WTC11 (cell line): ENCODE data around the gene GPR157. TPM values are rescaled to one million over a fixed set of nuclear protein-coding genes. Genes with fewer than 3 reads are reported as not detected.
A peak's percentile ranks its signal among the peaks of the same experiment; 100 is the strongest.

Source experiments
- ATAC-seq: fragments of 200-7000 bp; cut with Tn5 transposase; 2 replicates; pipeline ENCODE4 v1.10.0; 2021; ENCODE audit warnings: mild to moderate bottlenecking, moderate library complexity
- CTCF ChIA-PET: fragments of 300-600 bp; sonication (Branson Sonifier 250); formaldehyde crosslinking; loops from one replicate; lab custom pipeline; 2021; ENCODE audit warnings: antibody characterized with exemption; lab: Charles Lee
- POLR2A ChIA-PET: fragments of 350-600 bp; sonication (Branson Sonifier 250); formaldehyde crosslinking; loops from one replicate; lab custom pipeline; 2021; ENCODE audit warnings: antibody characterized with exemption; lab: Charles Lee
- DNase-seq: peaks from one replicate; pipeline ENCODE4 v3.0.0; 2021; ENCODE audit warnings: low spot score
- H3K27ac Mint-ChIP-seq: 2 replicates; pipeline ENCODE4 v1.8.0; 2021; ENCODE audit warnings: mixed read lengths
- H3K27me3 Mint-ChIP-seq: 2 replicates; pipeline ENCODE4 v1.8.0; 2021; ENCODE audit warnings: low read depth, mild to moderate bottlenecking, moderate library complexity, mixed read lengths
- H3K36me3 Mint-ChIP-seq: 2 replicates; pipeline ENCODE4 v1.8.0; 2021; ENCODE audit warnings: mixed read lengths
- H3K4me1 Mint-ChIP-seq: 2 replicates; pipeline ENCODE4 v1.8.0; 2022; ENCODE audit warnings: mixed read lengths
- H3K4me3 Mint-ChIP-seq: 2 replicates; pipeline ENCODE4 v1.8.0; 2021; ENCODE audit warnings: mild to moderate bottlenecking, moderate library complexity, mixed read lengths
- H3K9me3 Mint-ChIP-seq: 2 replicates; pipeline ENCODE4 v1.8.0; 2021; ENCODE audit warnings: mixed read lengths
- E2F4 ChIP-seq: sonication (generic); formaldehyde crosslinking; IDR thresholded peaks from 2 replicates; pipeline ENCODE4 v1.8.1; 2022; ENCODE audit warnings: low read depth, mild to moderate bottlenecking, moderate library complexity, missing genetic modification reagents, borderline replicate concordance
- EMX1 ChIP-seq: fragments of 250-450 bp; sonication (Bioruptor Pico); IDR thresholded peaks from 2 replicates; pipeline ENCODE4 v1.8.0; 2021; ENCODE audit warnings: mild to moderate bottlenecking
- FOXJ3 ChIP-seq: sonication (generic); formaldehyde crosslinking; IDR thresholded peaks from 2 replicates; pipeline ENCODE4 v1.9.0; 2021; ENCODE audit warnings: missing genetic modification reagents, mild to moderate bottlenecking, borderline replicate concordance
- FOXP4 ChIP-seq: sonication (generic); formaldehyde crosslinking; IDR thresholded peaks from 2 replicates; pipeline ENCODE4 v1.8.0; 2022; ENCODE audit warnings: mild to moderate bottlenecking, missing genetic modification reagents
- HMGXB4 ChIP-seq: sonication (generic); formaldehyde crosslinking; IDR thresholded peaks from 2 replicates; pipeline ENCODE4 v1.8.1; 2023; ENCODE audit warnings: mild to moderate bottlenecking, moderate library complexity, missing genetic modification reagents
- IRF1 ChIP-seq: sonication (generic); formaldehyde crosslinking; IDR thresholded peaks from 2 replicates; pipeline ENCODE4 v1.8.0; 2023; ENCODE audit warnings: missing genetic modification reagents
- MAX ChIP-seq: sonication (generic); formaldehyde crosslinking; IDR thresholded peaks from 2 replicates; pipeline ENCODE4 v1.8.0; 2022; ENCODE audit warnings: mild to moderate bottlenecking, missing genetic modification reagents
- NR1H2 ChIP-seq: sonication (generic); formaldehyde crosslinking; IDR thresholded peaks from 2 replicates; pipeline ENCODE4 v1.9.0; 2021; ENCODE audit warnings: mild to moderate bottlenecking, moderate library complexity, missing genetic modification reagents
- OVOL2 ChIP-seq: fragments of 250-450 bp; sonication (Bioruptor Pico); IDR thresholded peaks from 2 replicates; pipeline ENCODE4 v1.9.0; 2021; ENCODE audit warnings: mild to moderate bottlenecking, borderline replicate concordance
- PRRX2 ChIP-seq: fragments of 250-450 bp; sonication (Bioruptor Pico); IDR thresholded peaks from 2 replicates; pipeline ENCODE4 v1.8.0; 2021; ENCODE audit warnings: mild to moderate bottlenecking
- SMAD3 ChIP-seq: sonication (generic); formaldehyde crosslinking; IDR thresholded peaks from 2 replicates; pipeline ENCODE4 v1.8.0; 2022; ENCODE audit warnings: missing genetic modification reagents, mild to moderate bottlenecking, borderline replicate concordance
- SMAD4 ChIP-seq: sonication (generic); formaldehyde crosslinking; IDR thresholded peaks from 2 replicates; pipeline ENCODE4 v1.8.0; 2022; ENCODE audit warnings: mild to moderate bottlenecking, missing genetic modification reagents
- ZNF138 ChIP-seq: sonication (generic); formaldehyde crosslinking; conservative IDR thresholded peaks from 2 replicates; pipeline ENCODE4 v1.8.1; 2022; ENCODE audit warnings: mild to moderate bottlenecking, moderate library complexity, missing genetic modification reagents
- ZNF219 ChIP-seq: sonication (generic); formaldehyde crosslinking; IDR thresholded peaks from 2 replicates; pipeline ENCODE4 v1.8.0; 2023; ENCODE audit warnings: missing genetic modification reagents, mild to moderate bottlenecking, borderline replicate concordance
- ZNF263 ChIP-seq: sonication (generic); formaldehyde crosslinking; IDR thresholded peaks from 2 replicates; pipeline ENCODE4 v1.8.1; 2022; ENCODE audit warnings: low read depth, mild to moderate bottlenecking, moderate library complexity, missing genetic modification reagents
- total RNA-seq: library from RNA; stranded (reverse); gene quantifications from 3 replicates; pipeline ENCODE4 v1.2.3, GENCODE V29; 2021
- TF ChIP-seq, protein P1 (sequence below): fragments of 250-450 bp; sonication (Bioruptor Pico); conservative IDR thresholded peaks from 2 replicates; pipeline ENCODE4 v1.9.0; 2021; ENCODE audit warnings: mild to moderate bottlenecking
- TF ChIP-seq, protein P2 (sequence below): sonication (generic); formaldehyde crosslinking; IDR thresholded peaks from 2 replicates; pipeline ENCODE4 v1.8.0; 2022; ENCODE audit warnings: mild to moderate bottlenecking, missing genetic modification reagents
- TF ChIP-seq, protein P3 (sequence below): sonication (generic); formaldehyde crosslinking; IDR thresholded peaks from 2 replicates; pipeline ENCODE4 v1.8.0; 2023; ENCODE audit warnings: mild to moderate bottlenecking, missing genetic modification reagents
- TF ChIP-seq, protein P4 (sequence below): sonication (generic); formaldehyde crosslinking; IDR thresholded peaks from 2 replicates; pipeline ENCODE4 v1.8.1; 2022; ENCODE audit warnings: mild to moderate bottlenecking, moderate library complexity, missing genetic modification reagents

GPR157 gene
- total RNA-seq, 1 experiment from 2014 or later: 6.0 TPM

DNA sequence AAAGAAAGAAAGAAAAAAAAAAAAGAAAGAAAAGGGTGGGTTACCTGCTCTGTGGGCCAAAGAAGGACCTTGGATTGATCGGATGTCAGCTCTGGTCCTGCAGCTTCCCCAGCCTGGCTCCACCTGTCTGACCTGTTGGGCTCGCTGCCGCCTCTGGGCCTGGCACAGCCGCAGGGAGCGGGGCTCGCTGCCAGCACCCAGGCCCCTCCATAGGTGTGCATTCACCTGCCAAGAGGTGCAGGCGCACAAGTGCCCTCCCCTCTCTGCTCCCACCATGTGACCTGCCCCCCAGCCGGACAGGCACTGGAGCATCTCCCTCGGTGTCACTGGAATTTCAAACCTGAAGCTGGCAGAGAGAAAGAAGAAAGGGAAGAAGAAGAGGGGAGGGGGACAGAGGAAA is 33.1 kb upstream of the GPR157 start (continued):
- TF ChIP-seq, protein P1, sequence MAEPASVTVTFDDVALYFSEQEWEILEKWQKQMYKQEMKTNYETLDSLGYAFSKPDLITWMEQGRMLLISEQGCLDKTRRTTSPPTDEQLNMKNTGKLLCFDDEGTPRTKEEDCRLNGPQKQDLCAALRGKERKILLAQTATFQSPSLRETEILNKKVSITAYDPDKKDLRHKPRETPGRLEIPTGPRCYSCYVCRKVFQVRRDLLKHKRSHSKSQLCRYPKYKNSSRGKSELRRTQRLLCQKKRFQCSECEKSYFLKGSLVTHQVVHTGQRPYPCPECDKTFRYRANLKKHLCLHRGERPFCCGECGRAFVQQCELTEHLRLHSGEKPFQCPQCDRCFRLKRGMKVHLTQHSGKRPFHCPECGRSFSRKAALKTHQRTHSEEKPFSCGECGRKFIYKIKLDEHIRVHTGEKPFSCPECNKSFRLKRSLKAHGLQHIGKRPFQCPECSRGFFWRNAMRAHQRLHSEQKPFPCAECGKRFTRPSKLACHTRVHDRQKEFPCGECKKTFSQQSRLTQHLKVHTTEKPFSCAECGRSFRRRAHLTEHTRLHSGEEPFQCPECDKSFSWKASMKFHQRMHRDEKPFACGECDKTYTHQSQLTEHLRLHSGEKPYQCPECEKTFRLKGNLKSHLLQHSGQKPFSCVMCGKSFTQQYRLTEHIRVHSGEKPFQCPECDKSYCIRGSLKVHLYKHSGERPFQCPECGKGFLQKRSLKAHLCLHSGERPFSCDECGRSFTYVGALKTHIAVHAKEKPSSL: no peak
- no peak for TF ChIP-seq NR1H2 (CRISPR knock-in tag)

DNA sequence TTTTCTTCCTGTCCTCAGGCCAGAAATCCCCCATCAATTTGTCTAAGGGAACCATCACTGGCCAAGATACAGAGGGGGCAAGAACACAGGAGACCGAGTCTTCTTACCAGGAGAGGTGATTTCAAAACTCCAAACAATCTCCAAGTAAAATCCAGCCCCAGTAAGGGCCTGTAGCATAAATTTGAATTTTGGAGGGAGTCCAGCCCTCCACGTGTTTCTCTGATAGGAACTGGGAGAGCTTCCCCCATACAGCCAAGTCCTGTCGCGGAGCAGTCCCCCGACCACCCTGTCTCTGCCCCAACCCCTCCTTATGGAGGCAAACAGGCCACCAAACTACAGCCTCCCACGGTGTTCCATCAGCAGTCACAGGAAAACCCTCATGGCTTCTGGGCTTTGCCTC is 32.4 kb upstream of the GPR157 start:
- peaks cover 45% of the 10 kb centered on the region for H3K4me1 Mint-ChIP-seq
- TF ChIP-seq NR1H2 (CRISPR knock-in tag) (no peak), ZNF219 (CRISPR knock-in tag) (no peak), EMX1 (CRISPR knock-in tag) (no peak), MAX (no peak), HMGXB4 (CRISPR knock-in tag) (no peak), E2F4 (no peak), IRF1 (CRISPR knock-in tag) (no peak), PRRX2 (CRISPR knock-in tag) (no peak), ZNF138 (no peak), OVOL2 (no peak), FOXJ3 (CRISPR knock-in tag) (no peak), ZNF263 (no peak), SMAD4 (CRISPR knock-in tag) (no peak), FOXP4 (no peak), SMAD3 (CRISPR knock-in tag) (no peak)
- TF ChIP-seq, protein P2, sequence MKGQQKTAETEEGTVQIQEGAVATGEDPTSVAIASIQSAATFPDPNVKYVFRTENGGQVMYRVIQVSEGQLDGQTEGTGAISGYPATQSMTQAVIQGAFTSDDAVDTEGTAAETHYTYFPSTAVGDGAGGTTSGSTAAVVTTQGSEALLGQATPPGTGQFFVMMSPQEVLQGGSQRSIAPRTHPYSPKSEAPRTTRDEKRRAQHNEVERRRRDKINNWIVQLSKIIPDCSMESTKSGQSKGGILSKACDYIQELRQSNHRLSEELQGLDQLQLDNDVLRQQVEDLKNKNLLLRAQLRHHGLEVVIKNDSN (CRISPR knock-in tag): no peak
- TF ChIP-seq, protein P3, sequence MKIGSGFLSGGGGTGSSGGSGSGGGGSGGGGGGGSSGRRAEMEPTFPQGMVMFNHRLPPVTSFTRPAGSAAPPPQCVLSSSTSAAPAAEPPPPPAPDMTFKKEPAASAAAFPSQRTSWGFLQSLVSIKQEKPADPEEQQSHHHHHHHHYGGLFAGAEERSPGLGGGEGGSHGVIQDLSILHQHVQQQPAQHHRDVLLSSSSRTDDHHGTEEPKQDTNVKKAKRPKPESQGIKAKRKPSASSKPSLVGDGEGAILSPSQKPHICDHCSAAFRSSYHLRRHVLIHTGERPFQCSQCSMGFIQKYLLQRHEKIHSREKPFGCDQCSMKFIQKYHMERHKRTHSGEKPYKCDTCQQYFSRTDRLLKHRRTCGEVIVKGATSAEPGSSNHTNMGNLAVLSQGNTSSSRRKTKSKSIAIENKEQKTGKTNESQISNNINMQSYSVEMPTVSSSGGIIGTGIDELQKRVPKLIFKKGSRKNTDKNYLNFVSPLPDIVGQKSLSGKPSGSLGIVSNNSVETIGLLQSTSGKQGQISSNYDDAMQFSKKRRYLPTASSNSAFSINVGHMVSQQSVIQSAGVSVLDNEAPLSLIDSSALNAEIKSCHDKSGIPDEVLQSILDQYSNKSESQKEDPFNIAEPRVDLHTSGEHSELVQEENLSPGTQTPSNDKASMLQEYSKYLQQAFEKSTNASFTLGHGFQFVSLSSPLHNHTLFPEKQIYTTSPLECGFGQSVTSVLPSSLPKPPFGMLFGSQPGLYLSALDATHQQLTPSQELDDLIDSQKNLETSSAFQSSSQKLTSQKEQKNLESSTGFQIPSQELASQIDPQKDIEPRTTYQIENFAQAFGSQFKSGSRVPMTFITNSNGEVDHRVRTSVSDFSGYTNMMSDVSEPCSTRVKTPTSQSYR (CRISPR knock-in tag): no peak
- TF ChIP-seq, protein P4, sequence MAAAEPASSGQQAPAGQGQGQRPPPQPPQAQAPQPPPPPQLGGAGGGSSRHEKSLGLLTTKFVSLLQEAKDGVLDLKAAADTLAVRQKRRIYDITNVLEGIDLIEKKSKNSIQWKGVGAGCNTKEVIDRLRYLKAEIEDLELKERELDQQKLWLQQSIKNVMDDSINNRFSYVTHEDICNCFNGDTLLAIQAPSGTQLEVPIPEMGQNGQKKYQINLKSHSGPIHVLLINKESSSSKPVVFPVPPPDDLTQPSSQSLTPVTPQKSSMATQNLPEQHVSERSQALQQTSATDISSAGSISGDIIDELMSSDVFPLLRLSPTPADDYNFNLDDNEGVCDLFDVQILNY (CRISPR knock-in tag): no peak
- TF ChIP-seq, all 79 proteins: peak for 0
- H3K4me3 Mint-ChIP-seq: no peak overlapping the region
- H3K27ac Mint-ChIP-seq: peak overlapping the region; percentile 78
- H3K9me3 Mint-ChIP-seq: no peaks in the 10 kb centered on the region
- H3K36me3 Mint-ChIP-seq: no peaks in the 10 kb centered on the region
- no peaks in the 10 kb centered on the region for H3K27me3 Mint-ChIP-seq
- ATAC-seq (no peak), DNase-seq (no peak)
- ChIA-PET CTCF (interaction anchor here (1.5 to 1.9 kb wide), 2 partner anchors 35 to 312 kb away, joined by 3 to 7 read pairs; no protein-coding TSS in a partner anchor), POLR2A (no interaction called here)
